KG1 (cell line): ENCODE data around the gene TJP3.
A peak's percentile ranks its signal among the peaks of the same experiment; 100 is the strongest.

Source experiments
- DNase-seq: peaks from one replicate; lab custom pipeline; 2025; lab: John Stamatoyannopoulos, UW

The TJP3 gene

GRCh38 chr19:3783660-3784584 lies 75.7 kb downstream of the TJP3 start:
- no peak for DNase-seq

DNA sequence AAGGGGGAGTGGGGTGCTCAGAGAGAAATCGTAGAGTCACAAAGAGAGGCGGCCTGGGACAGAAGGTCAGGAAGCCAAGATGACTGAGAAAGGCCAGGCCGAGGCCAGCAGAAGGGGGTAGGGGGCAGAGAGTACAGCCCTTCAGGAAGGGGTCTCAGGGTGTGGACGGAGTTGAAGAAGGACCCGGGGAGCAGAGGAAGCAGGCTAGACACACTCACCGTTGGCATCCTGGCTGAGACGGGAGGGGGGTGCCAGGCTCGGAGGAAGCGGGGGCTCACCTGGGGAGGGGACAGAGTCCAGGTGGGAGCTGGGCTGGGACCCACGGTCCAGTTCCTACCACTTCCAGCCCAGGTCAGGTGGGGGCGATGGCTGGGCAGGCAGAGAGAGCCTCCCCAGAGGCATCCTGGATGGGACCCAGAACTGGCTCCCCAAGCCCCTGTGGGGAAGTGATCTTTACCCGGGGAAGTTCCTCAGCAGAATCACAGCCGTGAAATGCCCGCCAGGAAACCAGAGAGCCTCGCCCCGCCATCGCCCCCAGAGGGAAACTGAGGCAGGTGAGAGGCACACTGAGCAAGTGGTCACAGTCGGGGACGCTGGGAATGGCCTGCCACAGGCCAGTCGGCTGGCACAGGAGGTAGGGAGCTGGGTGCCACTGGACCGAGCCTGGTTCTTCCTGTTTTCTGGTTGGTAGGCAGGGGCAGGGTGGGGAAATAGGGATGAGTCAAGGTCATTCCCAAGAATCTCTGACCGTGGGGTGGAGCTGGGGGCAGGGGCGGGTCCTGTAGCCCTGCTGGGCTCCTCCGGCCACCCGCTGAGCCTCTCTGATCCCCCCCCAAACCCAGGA lies 76.6 kb downstream of the TJP3 start:
- no peak for DNase-seq

GRCh38 chr19:3785451-3785937 lies 77.3 kb downstream of the TJP3 start:
- no peak for DNase-seq

- DNase-seq = peak; percentile 41
These were observed 78.0 kb downstream of the TJP3 start, which contains the start of gene MATK for GRCh38 chr19:3785938-3786824. Gene MATK (minus strand): TSS chr19:3786381. CDS start chr19:3785135, 1,246 bp downstream.

GRCh38 chr19:3788996-3789778 lies 81.0 kb downstream of the TJP3 start:
- DNase-seq = no peak

DNA sequence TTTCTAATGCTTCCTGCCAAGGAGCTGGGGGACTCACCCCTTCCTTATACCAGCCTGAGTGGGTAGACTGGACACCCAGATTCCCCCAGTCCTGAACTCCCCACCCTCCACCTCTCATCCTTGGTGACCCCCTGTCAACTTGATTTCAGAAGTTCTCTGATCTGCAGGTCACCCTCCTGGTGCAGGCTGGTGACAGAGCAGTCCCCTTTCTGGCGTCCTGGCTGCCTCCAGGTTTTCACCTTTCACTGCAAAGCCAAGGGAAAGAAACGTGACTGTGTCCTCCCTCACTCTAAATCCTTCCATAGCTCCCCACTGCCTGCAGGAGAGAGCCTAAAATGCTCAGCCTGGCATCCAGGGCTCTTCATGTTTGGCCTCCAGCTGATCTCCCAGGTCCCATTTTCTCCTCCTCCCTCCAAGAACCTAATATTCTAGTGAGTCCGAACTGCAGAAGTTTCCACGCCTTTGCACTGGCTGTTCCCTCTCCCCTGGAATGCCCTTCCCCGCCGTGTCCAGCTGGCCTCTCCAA lies 82.1 kb downstream of the TJP3 start:
- DNase-seq = no peak

GRCh38 chr19:3790941-3791340 lies 82.8 kb downstream of the TJP3 start:
- no peak for DNase-seq

DNA sequence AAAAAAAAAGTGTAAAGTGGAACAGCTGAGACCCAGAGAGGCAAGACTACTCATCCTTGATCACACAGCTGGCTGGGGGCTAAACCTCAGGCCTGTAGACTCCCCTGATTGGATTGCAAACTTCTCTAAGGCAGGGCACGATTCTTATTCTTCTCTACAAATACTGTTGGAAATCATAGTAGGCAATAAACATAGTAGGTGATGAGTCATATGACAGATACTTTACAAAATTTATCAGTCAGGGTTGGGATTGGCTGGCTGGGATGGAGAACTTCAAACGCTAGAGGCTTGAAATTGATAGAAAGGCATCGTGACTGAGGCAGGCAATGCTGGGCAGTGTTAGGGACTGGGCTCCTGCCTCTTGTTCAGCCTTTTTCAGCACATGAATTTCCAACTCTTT lies 83.9 kb downstream of the TJP3 start:
- DNase-seq = no peak

DNA sequence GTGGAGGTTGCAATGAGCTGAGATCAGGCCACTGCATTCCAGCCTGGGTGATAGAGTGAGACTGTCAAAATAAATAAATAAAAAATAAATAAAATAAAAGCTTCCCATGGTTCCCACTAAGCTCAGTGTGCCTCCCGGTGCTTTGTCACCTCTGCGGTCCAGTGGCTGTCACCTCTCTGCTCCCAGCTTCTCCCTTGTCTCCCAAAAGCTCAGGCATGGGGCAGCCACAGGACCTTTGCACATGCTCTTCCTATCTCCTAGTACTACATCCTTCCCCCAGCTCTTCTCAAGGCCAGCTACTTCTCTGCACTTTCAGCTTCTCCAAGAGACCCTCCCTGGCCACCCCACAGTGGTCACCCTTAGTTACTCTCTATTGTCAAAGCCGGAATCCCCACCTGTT lies 85.6 kb downstream of the TJP3 start:
- DNase-seq = no peak

GRCh38 chr19:3796358-3796757 lies 88.2 kb downstream of the TJP3 start:
- no peak for DNase-seq

DNA sequence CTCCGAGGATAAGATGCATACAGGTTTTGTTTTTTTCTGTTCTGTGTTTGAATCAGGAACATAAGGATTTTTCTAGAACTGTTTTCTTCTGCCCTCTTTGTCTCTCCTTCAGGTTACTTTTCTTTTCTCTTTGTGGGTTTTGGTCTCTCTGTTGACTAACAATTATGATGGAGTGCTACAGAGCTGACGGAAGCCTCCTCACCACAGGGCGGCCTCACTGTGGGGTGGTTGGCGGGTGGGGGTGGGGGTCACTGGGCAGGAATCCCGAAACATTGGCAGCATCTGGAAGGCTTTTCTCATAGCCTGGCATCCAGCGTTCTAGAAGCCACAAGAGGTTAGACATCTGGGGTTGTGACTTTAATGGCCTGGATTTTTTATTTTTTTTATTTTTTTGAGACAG lies 90.0 kb downstream of the TJP3 start:
- DNase-seq = peak; percentile 30
